Muscle layer of duodenum (tissue), 2 donors: ENCODE data around the gene PROM2.

Experiments used
- H3K27ac ChIP-seq: one replicate; pipeline ENCODE4 v1.7.0; 2013; ENCODE audit warnings: mild to moderate bottlenecking, low read length
- H3K27me3 ChIP-seq: one replicate; pipeline ENCODE4 v1.7.0; 2013; ENCODE audit warnings: low read depth, mild to moderate bottlenecking, control low read depth, low read length
- H3K36me3 ChIP-seq, 2 donors: one replicate each; pipeline ENCODE4 v1.7.0; 2013; ENCODE audit warnings: low read length in 2 of 2, control low read depth in 1 of 2, mild to moderate bottlenecking in 1 of 2; ENCODE audit not compliant: insufficient read depth in 2 of 2, control insufficient read depth in 1 of 2
- H3K4me1 ChIP-seq, 2 donors: one replicate each; pipeline ENCODE4 v1.7.0; 2013; ENCODE audit warnings: low read length in 2 of 2, mild to moderate bottlenecking in 2 of 2, control low read depth in 1 of 2, moderate library complexity in 1 of 2; ENCODE audit not compliant: insufficient read depth in 2 of 2, control insufficient read depth in 1 of 2
- H3K4me3 ChIP-seq, 2 donors: one replicate each; pipeline ENCODE4 v1.7.0; 2013; ENCODE audit warnings: low read length in 2 of 2, low read depth in 1 of 2, mild to moderate bottlenecking in 1 of 2
- H3K9me3 ChIP-seq, 2 donors: one replicate each; pipeline ENCODE4 v1.7.0; 2013; ENCODE audit warnings: low read length in 2 of 2, control low read depth in 1 of 2, mild to moderate bottlenecking in 1 of 2; ENCODE audit not compliant: control insufficient read depth in 1 of 2
- donor health status: healthy.

Gene PROM2

DNA sequence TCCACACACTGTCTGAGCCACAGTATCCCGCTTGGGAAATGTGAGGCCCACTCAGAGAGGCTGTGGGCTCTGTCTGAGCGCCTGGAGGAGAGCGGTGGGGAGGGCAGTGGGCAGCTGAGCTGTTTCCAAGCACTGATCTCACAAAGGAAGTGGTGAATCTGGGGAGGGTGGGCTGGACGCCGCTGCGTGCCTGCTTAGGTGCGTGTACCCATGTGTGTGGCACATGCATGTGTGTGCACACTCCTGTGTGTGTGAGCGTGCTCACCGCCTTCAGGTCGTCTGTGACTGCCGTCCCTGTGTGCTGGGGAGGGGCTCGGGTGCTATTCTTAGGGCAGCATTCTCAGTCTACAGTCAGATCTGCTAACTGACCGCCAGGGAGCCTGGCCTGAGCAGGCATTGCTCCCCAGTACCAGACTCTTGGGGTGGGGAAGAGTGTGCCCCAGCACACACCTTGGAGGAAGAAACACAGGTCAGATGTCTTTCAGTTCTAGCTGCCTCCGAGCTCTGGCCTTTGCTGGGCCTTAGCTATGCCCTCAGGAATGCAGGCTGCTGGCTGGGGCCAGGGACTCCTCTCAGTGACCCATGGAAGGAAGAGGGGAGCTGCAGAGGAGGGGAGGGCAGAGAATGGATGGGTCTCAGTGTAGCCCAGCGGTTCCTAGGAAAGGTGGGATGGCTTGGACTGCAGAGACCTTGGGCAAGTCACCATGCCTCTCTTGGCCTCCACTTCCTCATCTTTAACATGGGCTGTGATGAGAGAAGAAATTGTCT lies 54.3 kb downstream of the PROM2 start:
- Histone ChIP-seq H3K27me3 (no peaks in the 10 kb centered on the region), H3K4me1 (no peaks in the 10 kb centered on the region), H3K4me3 (no peak overlapping the region), H3K27ac (no peak overlapping the region), H3K36me3 (no peaks in the 10 kb centered on the region), H3K9me3 (no peaks in the 10 kb centered on the region)

DNA sequence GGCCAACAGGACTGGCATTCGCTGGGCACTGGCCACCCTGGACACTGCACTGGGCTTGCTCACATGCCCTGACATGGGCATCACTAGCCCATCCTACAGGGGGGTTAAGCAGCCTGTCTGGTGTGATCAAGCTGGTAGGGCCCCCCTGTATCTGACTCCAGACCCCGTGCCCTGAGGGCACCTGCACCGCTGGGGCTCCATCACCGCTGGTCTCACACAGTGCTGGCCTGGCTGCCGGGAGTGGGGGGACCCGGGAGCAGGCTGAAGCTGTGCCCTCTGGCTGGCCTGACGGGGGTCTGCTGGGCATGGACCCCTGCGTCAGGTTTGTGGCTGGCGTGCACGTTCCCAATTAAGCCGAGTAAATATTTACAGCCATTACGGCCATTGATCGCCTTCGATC lies 55.2 kb downstream of the PROM2 start:
- no peak overlapping the region for H3K27ac ChIP-seq

DNA sequence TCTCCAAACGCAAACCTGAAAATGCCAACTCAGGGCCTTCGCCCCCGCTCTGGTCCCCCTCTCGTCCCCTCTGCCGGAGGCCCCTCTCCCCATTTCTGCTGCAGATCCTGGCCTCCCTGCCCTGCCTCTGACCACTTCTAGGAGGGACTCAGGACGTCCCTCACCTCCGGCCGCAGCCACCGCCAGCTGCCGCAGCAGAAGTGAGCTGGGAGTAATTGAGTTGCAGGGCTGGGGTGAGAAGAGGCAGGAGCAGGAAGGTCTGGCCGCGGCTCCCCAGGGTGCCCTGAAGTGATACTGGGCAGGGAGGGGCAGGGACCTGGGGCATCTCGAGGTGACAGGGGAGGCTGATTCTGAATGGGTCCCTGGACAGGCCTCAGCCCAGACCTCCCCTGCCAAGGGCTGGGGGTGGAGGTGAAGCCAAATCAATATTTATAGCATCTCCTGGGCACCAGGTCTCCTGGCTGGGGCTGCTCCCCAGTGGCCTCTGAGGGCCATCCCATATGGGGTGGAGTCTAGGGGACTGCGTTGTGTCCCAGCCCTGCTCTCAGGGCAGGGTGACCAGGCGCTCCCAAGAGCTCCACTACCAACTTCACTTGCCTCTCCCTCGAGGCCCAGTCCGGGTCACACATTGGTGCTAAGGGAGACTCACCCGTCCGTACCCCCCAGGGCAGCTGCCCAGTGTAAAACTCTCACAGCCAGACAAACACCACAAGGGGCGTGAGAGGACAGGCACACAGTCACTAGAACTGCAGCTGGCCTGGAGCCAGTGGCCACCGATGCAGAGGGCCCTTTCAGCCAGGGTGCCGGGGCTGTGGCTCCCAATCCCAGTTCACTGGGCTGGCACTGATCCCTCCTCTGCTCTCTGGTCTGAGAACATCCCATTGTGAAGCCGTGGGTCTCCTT lies 55.9 kb downstream of the PROM2 start:
- Histone ChIP-seq H3K27me3 (no peaks in the 10 kb centered on the region), H3K27ac (no peak overlapping the region), H3K36me3 (no peaks in the 10 kb centered on the region), H3K9me3 (no peaks in the 10 kb centered on the region), H3K4me3 (no peak overlapping the region), H3K4me1 (peaks cover 0 to 11% of the 10 kb centered on the region in 2 donors)

More for the DNA sequence above, 55.2 kb downstream of the PROM2 start:
- Histone ChIP-seq H3K36me3 (no peaks in the 10 kb centered on the region), H3K27me3 (no peaks in the 10 kb centered on the region), H3K9me3 (no peaks in the 10 kb centered on the region), H3K4me3 (no peak overlapping the region), H3K4me1 (peaks cover 0 to 9% of the 10 kb centered on the region in 2 donors)

DNA sequence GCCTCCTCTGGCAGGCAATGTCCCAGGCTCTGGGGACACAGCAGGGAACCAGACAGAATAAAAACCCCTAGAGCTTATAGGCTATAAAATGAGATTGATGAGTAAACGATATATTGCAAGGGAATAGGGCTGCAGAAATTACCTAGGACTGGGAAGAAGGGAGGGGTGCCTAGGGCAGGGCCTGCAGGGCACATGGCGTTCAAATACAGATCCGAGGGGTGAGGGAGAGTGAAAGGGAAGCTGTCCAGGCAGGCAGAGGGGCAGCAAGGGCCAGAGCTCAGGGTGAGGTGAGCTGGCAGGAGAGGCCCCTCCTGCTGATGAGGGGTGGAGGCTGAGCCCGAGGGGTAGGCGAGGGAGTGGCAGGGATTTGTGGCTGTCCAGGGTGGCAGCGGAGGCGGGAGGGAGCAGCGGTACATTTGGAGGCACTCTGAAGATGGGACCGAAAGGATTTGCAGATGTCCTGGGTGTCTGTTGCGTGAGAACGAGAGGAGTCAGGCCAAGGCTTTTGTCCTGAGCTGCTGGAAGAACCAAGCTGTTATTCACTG lies 56.6 kb downstream of the PROM2 start:
- no peak overlapping the region for H3K27ac ChIP-seq

DNA sequence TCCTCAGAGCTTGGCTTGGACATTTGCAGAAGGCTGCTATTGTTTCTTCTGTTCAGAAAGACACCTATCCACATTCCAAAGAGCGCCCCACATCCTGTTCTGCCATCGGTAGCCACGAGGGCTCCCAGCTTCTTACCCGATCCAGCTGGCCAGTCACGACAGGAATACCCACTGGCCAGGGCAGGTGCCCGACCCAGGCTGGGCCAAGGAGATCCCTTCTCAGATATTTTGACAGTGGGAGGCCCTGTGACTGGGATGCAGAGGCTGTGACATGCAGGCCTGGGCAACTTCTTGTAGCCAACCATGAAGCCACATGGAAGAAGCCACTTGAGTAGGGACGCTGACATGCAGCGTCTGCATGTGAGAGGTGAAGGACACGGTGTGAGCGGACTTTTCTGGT lies 57.4 kb downstream of the PROM2 start:
- no peaks in the 10 kb centered on the region for H3K27me3 ChIP-seq
- H3K4me3 ChIP-seq = no peak overlapping the region
- peaks cover 0 to 11% of the 10 kb centered on the region in 2 donors for H3K4me1 ChIP-seq
- H3K27ac ChIP-seq = no peak overlapping the region
- no peaks in the 10 kb centered on the region for H3K9me3 ChIP-seq
- no peaks in the 10 kb centered on the region for H3K36me3 ChIP-seq

More for the DNA sequence above, 56.6 kb downstream of the PROM2 start:
- H3K27me3 ChIP-seq = no peaks in the 10 kb centered on the region
- H3K4me3 ChIP-seq = no peak overlapping the region
- H3K9me3 ChIP-seq = no peaks in the 10 kb centered on the region
- no peaks in the 10 kb centered on the region for H3K36me3 ChIP-seq
- peaks cover 0 to 11% of the 10 kb centered on the region in 2 donors for H3K4me1 ChIP-seq

DNA sequence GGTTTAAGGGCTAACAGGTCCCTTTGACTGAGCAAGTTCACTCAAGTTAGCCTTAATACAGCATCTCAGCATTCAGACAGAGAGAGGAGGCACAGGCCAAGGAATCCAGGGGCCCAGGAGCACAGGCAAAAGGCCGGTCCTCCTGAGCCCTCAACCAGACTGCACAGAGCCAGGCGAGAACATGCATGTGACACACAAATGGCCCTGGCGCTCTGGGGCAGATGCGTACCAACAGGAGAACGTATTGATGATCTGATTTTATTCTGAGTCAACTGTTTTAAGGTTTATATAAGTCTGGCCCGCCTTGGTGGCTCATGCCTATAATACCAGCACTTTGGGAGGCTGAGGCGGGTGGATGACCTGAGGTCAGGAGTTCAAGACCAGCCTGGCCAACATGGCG lies 57.8 kb downstream of the PROM2 start:
- no peak overlapping the region for H3K4me3 ChIP-seq
- no peak overlapping the region for H3K27ac ChIP-seq
- no peaks in the 10 kb centered on the region for H3K27me3 ChIP-seq
- H3K36me3 ChIP-seq = no peaks in the 10 kb centered on the region
- no peaks in the 10 kb centered on the region for H3K9me3 ChIP-seq
- peaks cover 0 to 11% of the 10 kb centered on the region in 2 donors for H3K4me1 ChIP-seq

DNA sequence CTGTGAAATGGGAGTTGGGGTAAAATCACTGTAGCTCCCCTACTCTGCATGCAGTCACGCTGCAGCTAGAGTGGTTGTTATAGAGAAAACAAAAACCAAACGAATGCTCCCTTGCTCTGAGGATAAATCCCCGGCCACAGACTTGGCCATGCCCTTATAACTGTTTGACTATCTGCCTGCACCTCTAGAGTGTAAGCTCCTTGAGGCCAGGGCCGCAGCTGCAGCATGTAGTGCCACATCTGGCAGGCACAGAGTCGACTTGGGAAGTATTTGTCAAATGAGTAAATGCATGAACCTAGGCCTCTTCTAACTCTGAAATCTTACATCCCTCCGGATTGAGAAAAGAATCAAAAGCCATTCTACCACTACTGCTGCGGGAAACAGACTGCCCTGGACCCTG lies 58.8 kb downstream of the PROM2 start:
- peaks cover 0 to 11% of the 10 kb centered on the region in 2 donors for H3K4me1 ChIP-seq

DNA sequence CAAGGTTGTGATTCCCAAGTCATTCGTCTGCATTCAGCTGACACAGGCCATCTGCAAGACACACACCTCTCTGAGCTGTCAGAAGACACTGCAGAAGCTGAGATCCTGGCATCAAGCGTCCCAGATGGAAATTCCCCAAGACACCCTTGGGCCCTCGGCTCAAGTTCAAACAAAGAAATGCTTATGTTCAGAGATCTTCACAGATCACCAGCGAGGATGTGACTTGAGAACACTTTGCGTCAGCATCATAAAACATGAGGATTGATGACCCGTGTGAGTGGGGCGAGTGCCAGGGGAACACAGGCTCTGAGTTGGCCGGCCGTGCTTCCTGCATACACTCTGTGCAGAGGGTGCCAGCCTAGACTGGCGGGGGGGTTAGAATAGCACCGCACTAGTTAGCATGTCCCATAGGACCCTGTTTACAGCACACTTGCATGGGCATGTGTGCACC lies 59.7 kb downstream of the PROM2 start:
- H3K36me3 ChIP-seq = no peaks in the 10 kb centered on the region
- no peak overlapping the region for H3K4me3 ChIP-seq
- peaks cover 0 to 11% of the 10 kb centered on the region in 2 donors for H3K4me1 ChIP-seq
- no peaks in the 10 kb centered on the region for H3K9me3 ChIP-seq
- H3K27me3 ChIP-seq = no peaks in the 10 kb centered on the region
- H3K27ac ChIP-seq = no peak overlapping the region

More for the DNA sequence above, 58.8 kb downstream of the PROM2 start:
- H3K9me3 ChIP-seq = no peaks in the 10 kb centered on the region
- no peak overlapping the region for H3K4me3 ChIP-seq
- H3K36me3 ChIP-seq = no peaks in the 10 kb centered on the region
- no peak overlapping the region for H3K27ac ChIP-seq
- H3K27me3 ChIP-seq = no peaks in the 10 kb centered on the region

DNA sequence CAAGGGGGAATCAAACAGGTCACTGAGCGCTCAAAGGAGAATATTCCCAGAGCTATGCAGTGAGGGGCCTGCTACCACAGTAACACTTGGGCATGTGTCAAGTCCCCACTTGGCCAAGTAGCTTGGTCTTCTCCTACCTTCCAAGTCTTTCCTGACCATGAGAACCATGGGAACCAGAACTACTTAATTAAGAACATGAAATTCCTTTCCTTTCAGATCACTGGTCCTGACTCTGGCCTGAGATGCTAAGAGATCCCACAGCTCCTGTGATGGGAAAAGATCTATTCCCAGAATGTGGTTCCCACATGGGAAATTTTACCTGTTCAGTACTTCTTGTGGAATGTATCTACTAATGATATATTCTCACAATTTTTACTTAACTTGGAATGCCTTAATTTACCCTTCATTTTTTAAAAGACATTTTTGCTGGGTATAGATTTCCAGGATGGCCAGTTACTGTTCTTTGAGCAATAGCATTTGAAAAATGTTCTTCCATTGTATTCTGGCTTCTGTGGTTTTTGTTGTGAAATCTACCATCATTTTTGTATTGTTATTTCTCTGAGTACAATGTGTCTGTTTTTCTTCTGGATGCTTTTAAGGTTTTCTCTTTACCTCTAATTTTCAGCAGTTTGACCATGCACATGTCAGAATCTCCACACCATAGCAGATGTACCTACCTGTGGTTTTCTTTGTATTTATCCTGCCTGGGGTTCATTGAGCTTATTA lies 60.8 kb downstream of the PROM2 start:
- Histone ChIP-seq H3K27me3 (no peaks in the 10 kb centered on the region), H3K9me3 (no peaks in the 10 kb centered on the region), H3K4me3 (no peak overlapping the region), H3K36me3 (no peaks in the 10 kb centered on the region), H3K27ac (no peak overlapping the region), H3K4me1 (peaks cover 0 to 11% of the 10 kb centered on the region in 2 donors)

DNA sequence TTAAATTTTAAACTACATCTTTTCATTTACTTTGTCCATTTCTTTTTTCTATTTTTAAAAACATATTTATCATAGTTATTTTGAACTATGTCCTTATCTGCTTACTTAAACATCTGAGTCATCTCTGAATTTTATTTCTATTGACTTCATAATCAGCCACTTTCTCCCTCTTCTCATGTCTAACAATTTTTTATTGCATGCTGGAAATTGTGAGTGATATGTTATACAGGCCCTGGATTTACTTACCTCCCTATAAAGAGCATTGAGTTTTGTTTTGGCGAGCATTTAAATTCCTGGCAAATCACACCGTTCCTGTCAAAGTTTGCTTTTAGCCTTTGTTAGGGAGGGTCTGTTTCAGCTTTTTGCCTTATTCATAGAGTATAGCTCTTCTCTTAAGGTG lies 62.2 kb downstream of the PROM2 start:
- no peak overlapping the region for H3K4me3 ChIP-seq
- H3K4me1 ChIP-seq = peaks cover 0 to 11% of the 10 kb centered on the region in 2 donors
- no peak overlapping the region for H3K27ac ChIP-seq
- no peaks in the 10 kb centered on the region for H3K27me3 ChIP-seq
- H3K9me3 ChIP-seq = no peaks in the 10 kb centered on the region
- no peaks in the 10 kb centered on the region for H3K36me3 ChIP-seq

DNA sequence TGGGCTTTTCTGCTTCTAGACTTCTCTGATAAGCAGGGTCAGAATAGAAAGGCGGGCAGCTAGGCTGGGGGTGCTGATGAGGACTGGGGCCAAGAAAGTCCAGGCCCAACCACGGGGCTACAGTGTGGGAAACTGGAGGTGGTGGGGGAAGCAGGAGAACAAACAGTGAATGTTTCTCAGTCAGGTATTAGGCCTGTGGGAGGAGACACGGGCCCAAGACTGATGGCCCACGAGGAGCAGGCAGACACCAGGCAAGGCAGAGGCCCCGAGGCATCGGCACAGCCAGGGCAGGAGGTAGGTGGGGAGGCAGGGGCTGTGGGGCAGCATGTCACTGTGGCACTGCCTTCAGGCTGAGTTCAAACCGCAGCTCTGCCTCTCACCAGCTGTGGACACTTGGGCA lies 63.6 kb downstream of the PROM2 start:
- no peaks in the 10 kb centered on the region for H3K36me3 ChIP-seq

More for the DNA sequence above, 63.6 kb downstream of the PROM2 start:
- Histone ChIP-seq H3K4me1 (peaks cover 0 to 11% of the 10 kb centered on the region in 2 donors), H3K4me3 (no peak overlapping the region), H3K27me3 (no peaks in the 10 kb centered on the region), H3K27ac (no peak overlapping the region), H3K9me3 (no peaks in the 10 kb centered on the region)
